SJSA1 (cell line): ENCODE measurements around the gene TIMP4. TPM values are rescaled to one million over a fixed set of nuclear protein-coding genes. Genes with fewer than 3 reads are reported as not detected.

Source experiments
- DNase-seq, 2 experiments: peaks; one replicate each; pipeline ENCODE4 v3.0.0-alpha.2; 2015 to 2020; ENCODE audit warnings: low spot score in 2 of 2, low read depth in 1 of 2
- H3K27ac ChIP-seq: fragments of 250-450 bp; sonication (Bioruptor Pico); 2 replicates; pipeline ENCODE4 v1.5.1; 2020; ENCODE audit warnings: mild to moderate bottlenecking, moderate library complexity
- H3K27me3 ChIP-seq: fragments of 250-450 bp; sonication (Bioruptor Pico); replicated peaks from 2 replicates; pipeline ENCODE4 v1.5.1; 2020; ENCODE audit warnings: mild to moderate bottlenecking, moderate library complexity
- H3K36me3 ChIP-seq: fragments of 250-450 bp; sonication (Bioruptor Pico); 2 replicates; pipeline ENCODE4 v1.5.1; 2020; ENCODE audit warnings: mild to moderate bottlenecking
- H3K4me1 ChIP-seq: fragments of 250-450 bp; sonication (Bioruptor Pico); replicated peaks from 2 replicates; pipeline ENCODE4 v1.6.1; 2021; ENCODE audit warnings: mild to moderate bottlenecking
- H3K4me3 ChIP-seq: fragments of 250-450 bp; sonication (Bioruptor Pico); 2 replicates; pipeline ENCODE4 v1.5.1; 2020; ENCODE audit warnings: mild to moderate bottlenecking
- H3K9me3 ChIP-seq: fragments of 250-450 bp; sonication (Bioruptor Pico); replicated peaks from 2 replicates; pipeline ENCODE4 v1.5.1; 2020; ENCODE audit warnings: mild to moderate bottlenecking
- total RNA-seq: library from RNA; depleted of rRNA; stranded (reverse); fragments of >200 nt; shearing (Covaris generic); gene quantifications from 2 replicates; pipeline ENCODE4 v1.2.3, GENCODE V29; 2014

The TIMP4 gene
- total RNA-seq, 1 experiment from 2014 or later = 0.08 TPM

DNA sequence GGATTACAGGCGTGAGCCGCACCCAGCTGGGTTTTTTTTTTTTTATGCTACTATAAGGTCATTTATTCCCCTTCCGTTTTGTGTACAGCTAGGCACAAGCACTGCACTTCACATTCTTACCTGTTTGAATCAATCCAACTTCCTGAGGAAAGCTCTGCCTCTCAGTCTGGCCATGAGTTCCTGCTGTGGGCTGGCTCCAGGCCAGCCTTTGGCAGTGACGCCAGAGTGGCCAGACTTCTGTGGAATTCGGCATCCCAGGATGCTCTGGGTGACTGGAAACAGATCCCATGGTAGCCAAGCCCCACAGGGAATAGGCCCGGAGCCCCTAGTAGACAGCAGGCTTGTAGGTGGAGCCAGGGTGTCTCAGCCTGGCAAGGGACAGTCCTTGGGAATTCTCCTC, 21.5 kb upstream of the TIMP4 start:
- H3K9me3 ChIP-seq = no peaks in the 10 kb centered on the region
- H3K27ac ChIP-seq = no peak overlapping the region
- DNase-seq = peak; percentile 8 to 52
- H3K27me3 ChIP-seq = no peaks in the 10 kb centered on the region
- H3K36me3 ChIP-seq = no peaks in the 10 kb centered on the region
- peaks cover 7% of the 10 kb centered on the region for H3K4me1 ChIP-seq
- H3K4me3 ChIP-seq = no peak overlapping the region

DNA sequence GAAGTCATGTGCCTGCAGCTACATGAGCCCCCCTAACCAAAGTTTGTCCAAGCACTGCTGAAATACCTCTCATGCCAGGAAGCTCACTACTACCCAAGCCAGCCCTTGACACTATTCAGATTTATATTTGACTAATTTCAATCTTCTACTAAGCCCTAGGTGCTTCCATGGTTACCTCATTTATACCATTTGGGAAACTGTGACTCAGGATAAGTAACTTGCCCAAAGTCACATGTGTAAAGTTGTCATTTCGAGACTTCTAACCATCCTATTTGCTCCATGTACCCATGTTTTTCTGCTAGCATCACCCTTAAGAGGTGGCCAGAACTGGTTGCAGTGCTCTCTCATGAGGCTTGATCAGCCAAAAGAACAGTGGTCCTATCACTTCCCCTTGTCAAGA, 20.7 kb upstream of the TIMP4 start:
- no peak for DNase-seq
- Histone ChIP-seq H3K27ac (no peak overlapping the region), H3K27me3 (no peaks in the 10 kb centered on the region), H3K4me3 (no peak overlapping the region), H3K4me1 (peaks cover 7% of the 10 kb centered on the region), H3K9me3 (no peaks in the 10 kb centered on the region), H3K36me3 (no peaks in the 10 kb centered on the region)

DNA sequence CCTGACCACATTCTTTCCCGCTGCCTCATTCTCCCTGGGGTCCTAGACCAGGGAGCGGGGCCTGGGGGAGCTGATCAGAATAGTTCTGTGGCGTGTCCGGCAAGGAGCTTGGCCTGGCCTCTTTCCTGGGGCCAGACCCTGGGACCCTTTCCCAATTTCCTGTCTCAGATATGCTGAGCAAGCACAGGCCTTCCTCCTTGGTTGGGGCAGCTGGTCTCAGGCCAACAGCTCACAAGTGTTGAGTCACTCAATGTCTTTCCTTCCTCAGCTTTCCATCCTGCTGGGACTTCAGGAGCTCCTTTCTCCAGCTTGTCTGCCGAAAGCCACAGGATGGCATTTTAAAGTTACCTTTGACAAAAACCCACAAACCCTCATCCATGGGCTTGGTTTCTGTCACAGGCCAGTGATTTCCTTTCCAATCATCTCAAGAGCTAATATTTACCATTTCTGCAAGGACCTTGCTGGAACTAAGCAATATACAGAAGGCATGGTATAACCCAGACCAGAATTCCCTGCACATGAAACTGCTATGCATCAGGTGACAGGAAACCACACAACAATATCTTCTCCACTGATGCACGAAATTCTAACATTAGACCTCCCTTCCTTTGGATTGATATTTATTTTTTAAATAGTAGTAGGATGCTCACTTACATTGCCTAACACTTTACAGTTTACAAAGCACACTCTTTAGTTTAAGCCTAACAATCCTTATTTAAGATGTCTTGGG, 19.5 kb upstream of the TIMP4 start:
- Histone ChIP-seq H3K9me3 (no peaks in the 10 kb centered on the region), H3K4me3 (no peak overlapping the region), H3K27me3 (no peaks in the 10 kb centered on the region), H3K4me1 (peaks cover 7% of the 10 kb centered on the region), H3K27ac (no peak overlapping the region), H3K36me3 (no peaks in the 10 kb centered on the region)
- no peak for DNase-seq

DNA sequence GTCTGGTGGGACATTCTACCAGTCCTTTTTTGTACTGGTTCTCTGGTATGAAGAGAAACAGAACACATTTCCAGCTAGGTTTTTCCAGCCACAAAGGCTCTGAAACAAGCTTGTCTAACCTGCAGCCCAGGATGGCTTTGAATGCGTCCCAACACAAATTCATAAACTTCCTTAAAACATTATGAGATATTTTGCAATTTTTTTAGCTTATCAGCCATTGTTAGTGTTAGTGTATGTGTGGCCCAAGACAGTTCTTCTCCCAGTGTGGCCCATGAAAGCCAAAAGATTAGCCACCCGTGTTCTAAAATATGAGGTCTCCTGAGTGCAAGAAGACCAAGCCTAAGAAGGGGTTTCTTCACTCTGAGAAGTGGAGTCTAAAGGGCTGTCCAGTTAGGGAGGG, 18.4 kb upstream of the TIMP4 start:
- Histone ChIP-seq H3K27me3 (no peaks in the 10 kb centered on the region), H3K9me3 (no peaks in the 10 kb centered on the region), H3K4me1 (peaks cover 7% of the 10 kb centered on the region), H3K4me3 (no peak overlapping the region), H3K36me3 (no peaks in the 10 kb centered on the region), H3K27ac (no peak overlapping the region)
- no peak for DNase-seq

DNA sequence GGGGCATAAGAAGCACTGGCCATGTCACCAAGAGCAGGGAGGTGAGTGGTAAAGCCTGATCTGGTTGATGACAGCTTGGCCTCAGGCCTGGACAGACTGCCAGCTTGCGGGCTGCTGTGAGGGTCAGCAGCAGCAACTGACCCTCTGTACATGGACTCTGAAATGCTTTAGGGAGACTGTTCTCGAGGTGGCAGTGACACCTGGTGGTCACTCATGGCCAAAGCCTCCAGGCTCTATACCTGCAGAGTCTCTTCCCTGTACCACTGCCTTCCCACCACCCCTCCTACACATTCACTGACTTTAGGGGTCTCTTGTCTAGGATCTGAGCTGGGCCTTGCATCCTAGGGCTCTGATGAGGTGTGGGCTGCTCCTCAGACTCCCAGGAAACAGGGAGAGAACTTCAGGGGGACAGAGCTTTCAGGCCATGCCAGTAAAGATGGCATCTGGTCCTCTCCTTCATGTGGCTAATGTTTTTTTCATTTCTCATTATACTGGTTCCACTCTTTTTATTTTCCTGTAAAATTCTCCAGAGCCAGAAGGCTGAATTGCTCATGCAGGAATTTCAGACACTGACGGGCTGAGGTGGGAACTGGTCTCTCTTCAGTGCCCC, 17.2 kb upstream of the TIMP4 start:
- DNase-seq = peak in 1 of 2 experiments; percentile 7
- Histone ChIP-seq H3K27ac (no peak overlapping the region), H3K27me3 (no peaks in the 10 kb centered on the region), H3K9me3 (no peaks in the 10 kb centered on the region), H3K36me3 (no peaks in the 10 kb centered on the region), H3K4me1 (peaks cover 7% of the 10 kb centered on the region), H3K4me3 (no peak overlapping the region)

DNA sequence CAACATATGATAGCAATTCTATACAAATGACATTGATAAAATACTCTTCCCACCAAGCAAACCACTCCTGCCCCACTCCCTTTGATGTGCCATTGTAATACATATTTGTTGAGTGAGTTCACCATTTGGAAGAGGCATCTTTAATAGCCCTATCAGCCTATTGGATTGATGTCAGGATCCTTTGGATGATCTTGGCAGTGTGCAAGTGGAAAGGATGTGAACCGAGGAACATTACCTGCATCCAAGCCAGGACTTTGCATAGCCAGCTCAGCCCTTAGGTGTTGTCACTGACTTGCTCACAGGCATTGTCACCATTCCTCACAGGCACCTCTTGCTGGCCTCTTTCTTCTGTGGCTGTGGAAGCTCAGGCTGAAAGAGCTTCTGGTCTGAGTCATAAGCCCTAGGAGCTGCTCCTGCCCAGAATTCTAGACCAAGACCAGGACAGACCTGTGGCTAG, 16.5 kb upstream of the TIMP4 start:
- no peak overlapping the region for H3K27ac ChIP-seq
- H3K4me1 ChIP-seq = peaks cover 3% of the 10 kb centered on the region
- no peak for DNase-seq
- H3K27me3 ChIP-seq = no peaks in the 10 kb centered on the region
- no peak overlapping the region for H3K4me3 ChIP-seq
- no peaks in the 10 kb centered on the region for H3K36me3 ChIP-seq
- H3K9me3 ChIP-seq = no peaks in the 10 kb centered on the region

DNA sequence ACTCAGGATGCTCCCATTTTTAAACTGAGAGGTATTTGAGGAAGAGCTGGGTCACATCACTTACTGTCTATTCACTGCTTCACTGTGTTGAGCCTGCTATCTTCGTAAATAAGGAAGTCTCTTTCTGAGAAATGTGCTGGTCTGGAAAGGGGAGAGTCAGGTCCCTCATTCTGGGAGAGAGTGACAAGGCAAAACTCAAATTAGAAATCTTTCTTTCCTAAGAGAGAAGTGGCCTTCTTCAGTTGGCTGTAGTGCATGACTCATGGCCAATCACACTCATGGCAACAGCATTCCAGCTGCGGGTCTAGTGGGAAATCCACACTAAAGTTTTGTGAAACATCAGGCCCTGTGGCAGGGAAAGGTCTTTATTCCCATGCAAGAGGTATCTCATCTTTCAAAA, 11.5 kb upstream of the TIMP4 start:
- Histone ChIP-seq H3K36me3 (no peaks in the 10 kb centered on the region), H3K27ac (no peak overlapping the region), H3K27me3 (no peaks in the 10 kb centered on the region), H3K4me3 (no peak overlapping the region), H3K9me3 (no peaks in the 10 kb centered on the region), H3K4me1 (no peaks in the 10 kb centered on the region)
- DNase-seq = no peak

DNA sequence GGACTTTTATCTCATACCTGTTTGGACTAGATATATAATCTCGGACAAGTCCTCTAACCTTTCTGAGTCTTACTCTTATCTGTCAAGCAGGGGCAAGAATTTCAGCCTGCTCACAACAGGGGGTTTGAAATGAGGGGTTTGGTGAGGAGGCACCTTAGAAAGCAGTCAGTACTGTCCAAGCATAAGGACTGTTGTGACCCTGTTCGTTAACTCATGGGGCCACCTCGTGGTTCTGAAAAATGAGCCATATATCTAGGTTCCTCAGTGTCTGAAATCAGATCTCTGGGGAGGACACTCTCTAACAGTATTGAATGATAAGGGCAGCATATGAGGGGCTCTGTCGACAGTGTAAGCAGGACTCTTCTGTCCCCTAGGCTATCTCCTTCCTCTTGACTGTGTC, 7.2 kb upstream of the TIMP4 start:
- DNase-seq = no peak
- H3K4me3 ChIP-seq = no peak overlapping the region
- no peak overlapping the region for H3K27ac ChIP-seq
- no peaks in the 10 kb centered on the region for H3K36me3 ChIP-seq
- H3K9me3 ChIP-seq = no peaks in the 10 kb centered on the region
- H3K4me1 ChIP-seq = no peaks in the 10 kb centered on the region
- H3K27me3 ChIP-seq = no peaks in the 10 kb centered on the region

DNA sequence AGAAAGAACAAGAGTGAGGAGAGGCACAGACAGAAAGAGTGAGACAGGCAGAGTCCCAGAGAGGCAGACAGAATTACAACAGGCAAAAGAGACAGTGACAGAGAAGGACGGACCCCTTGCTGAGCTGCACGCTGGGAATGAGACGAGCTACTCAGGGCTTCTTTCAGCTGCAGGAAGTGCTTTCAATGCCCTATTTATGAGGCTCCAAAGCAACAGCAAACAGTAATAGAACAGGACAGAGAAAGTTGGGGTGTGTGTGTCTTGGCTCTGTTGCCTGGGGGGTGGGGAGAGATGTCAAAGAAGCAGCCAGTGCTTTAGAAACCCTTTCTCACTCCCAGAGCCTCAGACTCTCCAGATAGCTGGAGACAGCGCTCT, 502 bp upstream of the TIMP4 start:
- no peak for DNase-seq
- H3K36me3 ChIP-seq = no peaks in the 10 kb centered on the region
- no peak overlapping the region for H3K4me3 ChIP-seq
- no peak overlapping the region for H3K27ac ChIP-seq
- no peaks in the 10 kb centered on the region for H3K4me1 ChIP-seq
- H3K27me3 ChIP-seq = no peaks in the 10 kb centered on the region
- no peaks in the 10 kb centered on the region for H3K9me3 ChIP-seq

DNA sequence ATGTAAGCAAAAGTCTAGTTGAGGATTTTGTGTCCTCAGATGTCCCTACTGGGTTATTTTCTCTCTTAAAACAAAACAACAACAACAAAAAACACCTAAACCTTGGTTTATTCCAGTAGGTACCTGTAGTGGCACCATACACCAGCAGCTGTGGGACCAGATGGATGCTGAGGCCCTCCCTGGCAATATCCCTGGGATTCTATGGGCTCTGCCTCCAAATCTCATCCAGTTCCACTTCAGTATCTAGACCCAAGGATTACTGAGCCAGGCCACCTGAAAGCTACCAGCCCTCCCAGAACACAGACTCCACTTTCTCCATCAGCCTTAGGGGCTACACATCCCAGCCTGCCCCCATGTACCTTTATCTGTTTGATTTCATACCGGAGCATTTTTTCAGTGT, 1.7 kb downstream of the TIMP4 start:
- no peaks in the 10 kb centered on the region for H3K36me3 ChIP-seq
- no peak for DNase-seq
- H3K4me3 ChIP-seq = no peak overlapping the region
- H3K27me3 ChIP-seq = no peaks in the 10 kb centered on the region
- no peaks in the 10 kb centered on the region for H3K4me1 ChIP-seq
- H3K9me3 ChIP-seq = no peaks in the 10 kb centered on the region
- no peak overlapping the region for H3K27ac ChIP-seq

DNA sequence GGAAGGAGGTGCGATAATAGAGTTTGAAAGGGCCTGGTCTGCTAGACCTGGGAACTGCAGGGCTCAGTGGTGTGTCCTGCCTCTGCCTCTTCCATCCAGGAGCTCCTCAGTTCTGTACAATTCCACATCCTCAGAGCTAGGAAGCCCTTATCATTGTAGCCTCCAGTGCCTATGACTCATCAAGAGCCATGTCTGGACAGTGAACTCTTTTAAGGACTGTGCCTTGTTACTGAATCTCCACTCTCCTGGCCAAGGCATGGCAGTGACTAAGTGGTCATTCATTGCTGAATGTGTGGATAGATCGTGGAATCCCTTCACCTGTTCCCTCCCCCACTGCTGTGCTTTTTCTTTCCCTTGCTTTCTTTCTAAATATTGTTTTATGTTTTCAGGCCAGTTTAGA, 2.9 kb downstream of the TIMP4 start:
- Histone ChIP-seq H3K27ac (no peak overlapping the region), H3K36me3 (no peaks in the 10 kb centered on the region), H3K9me3 (no peaks in the 10 kb centered on the region), H3K4me3 (no peak overlapping the region), H3K27me3 (peaks cover 3% of the 10 kb centered on the region; the same call in 1 of the 2 replicates), H3K4me1 (no peaks in the 10 kb centered on the region)
- DNase-seq = no peak

DNA sequence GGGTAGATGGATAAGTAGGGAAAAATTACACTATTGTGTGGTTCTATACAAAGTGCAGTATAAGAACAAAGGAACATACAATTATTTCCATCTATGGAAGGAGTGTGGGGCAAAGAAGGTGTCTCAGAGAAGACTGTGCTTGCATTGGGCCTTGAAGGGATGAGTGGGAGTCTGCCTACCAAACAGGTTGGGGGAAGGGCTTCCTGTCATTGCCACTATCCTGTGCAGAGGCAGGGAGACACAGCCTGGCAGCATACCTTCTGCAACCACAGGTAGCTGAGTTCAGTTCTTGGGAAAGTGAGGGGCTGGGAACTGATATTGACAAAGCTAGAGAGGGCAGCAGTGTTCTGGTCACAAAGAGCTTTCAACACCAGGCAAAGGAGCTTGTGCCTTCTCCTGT, 3.4 kb downstream of the TIMP4 start:
- Histone ChIP-seq H3K27me3 (peaks cover 3% of the 10 kb centered on the region; the same call in 1 of the 2 replicates), H3K36me3 (no peaks in the 10 kb centered on the region), H3K27ac (no peak overlapping the region), H3K9me3 (no peaks in the 10 kb centered on the region), H3K4me3 (no peak overlapping the region), H3K4me1 (no peaks in the 10 kb centered on the region)
- no peak for DNase-seq

DNA sequence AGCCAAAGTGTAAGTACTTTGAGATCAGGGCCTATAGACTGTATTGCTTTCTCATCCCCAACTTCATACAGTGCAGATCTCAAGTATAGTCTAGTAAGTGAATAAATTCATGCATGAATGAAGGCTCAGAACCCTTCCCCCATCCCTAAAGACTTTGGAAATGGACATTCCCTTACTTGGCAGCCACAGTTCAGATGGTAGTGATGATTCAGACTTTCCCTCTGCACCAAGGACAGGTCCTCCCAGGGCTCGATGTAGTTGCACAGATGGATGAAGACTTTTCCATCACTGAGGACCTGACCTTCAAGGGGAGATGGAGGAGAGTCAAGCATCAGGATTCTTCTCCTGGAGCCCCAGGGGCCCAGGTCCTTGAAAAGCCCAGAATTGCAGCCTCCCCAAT, 4.6 kb downstream of the TIMP4 start:
- Histone ChIP-seq H3K4me3 (no peak overlapping the region), H3K27me3 (peaks cover 3% of the 10 kb centered on the region; the same call in 1 of the 2 replicates), H3K36me3 (no peaks in the 10 kb centered on the region), H3K4me1 (no peaks in the 10 kb centered on the region), H3K9me3 (no peaks in the 10 kb centered on the region), H3K27ac (no peak overlapping the region)
- DNase-seq = no peak

DNA sequence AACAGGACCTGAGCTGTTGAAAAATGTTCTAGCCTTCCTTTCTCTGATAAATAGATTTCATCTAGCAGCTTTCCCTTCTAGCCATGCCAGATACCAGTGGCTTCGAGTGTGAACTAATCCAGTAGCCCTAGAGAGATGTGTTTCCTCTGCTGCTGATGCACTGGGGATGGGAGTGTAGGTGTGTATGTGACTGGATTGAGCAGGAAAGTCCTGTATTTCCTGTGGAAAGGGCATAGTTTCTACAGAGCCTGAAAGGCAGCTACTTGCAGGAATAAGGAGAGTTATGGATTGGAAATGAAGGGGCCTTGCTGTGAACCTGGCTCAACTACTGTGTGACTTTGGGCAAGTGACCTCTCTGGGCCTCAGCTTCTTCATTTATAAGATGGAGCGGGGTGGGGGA, 8.6 kb downstream of the TIMP4 start:
- H3K9me3 ChIP-seq = no peaks in the 10 kb centered on the region
- no peaks in the 10 kb centered on the region for H3K36me3 ChIP-seq
- DNase-seq = no peak
- no peak overlapping the region for H3K4me3 ChIP-seq
- no peaks in the 10 kb centered on the region for H3K4me1 ChIP-seq
- H3K27ac ChIP-seq = no peak overlapping the region
- H3K27me3 ChIP-seq = peaks cover 3% of the 10 kb centered on the region; the same call in 1 of the 2 replicates
